HuH-7.5 (cell line): ENCODE data around the gene TLE6.
"Not testable (repeated sequence)": the region's sequence is repeated elsewhere in the genome, so short reads cannot be mapped to it uniquely, and the experiment has no call there.

Experiments used
- DNase-seq: peaks from one replicate; pipeline ENCODE4 v3.0.0; 2011; ENCODE audit warnings: low spot score

The TLE6 gene

DNA sequence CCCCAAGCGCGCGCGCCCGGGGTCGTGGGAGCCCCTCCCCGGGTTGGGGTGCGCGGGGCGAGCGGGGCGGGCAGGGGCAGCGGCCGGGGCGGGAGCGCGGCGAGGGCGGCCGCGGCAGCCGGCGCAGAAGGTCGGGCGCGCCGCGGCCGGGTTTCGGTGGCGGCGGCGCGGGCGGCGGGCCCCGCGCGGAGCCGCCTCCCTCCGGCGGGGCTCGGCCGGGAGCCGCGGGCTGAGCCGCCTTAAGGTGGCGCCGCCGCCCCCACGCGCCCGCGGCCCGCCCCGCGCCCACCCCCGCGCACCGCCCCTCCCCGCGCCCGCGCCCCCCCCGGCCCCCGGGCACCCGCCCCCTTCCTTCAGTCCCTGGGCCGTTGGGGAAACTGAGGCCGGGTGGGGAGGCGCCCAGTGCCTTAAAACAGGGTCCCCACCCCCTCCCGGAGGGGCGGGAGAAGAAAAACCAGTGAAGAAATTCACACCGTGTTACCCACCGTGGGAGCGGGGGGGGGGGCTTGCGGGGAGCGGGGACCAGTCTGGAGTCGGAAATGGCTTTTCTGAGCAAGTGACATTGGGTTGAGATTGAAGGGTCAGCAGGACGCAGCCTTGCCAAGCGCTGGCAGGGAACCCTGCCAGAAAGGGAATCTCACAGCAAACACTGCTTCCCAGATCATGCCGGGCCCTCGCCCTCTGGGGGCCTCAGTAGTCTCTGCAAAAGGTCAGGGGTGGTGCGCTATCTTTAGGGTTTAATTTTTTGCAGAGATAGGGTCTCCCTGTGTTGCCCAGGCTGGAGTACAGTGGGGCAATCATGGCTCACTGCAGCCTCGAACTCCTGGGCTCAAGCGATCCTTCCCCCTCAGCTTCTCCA lies 51.9 kb downstream of the TLE6 start, which contains the start of gene TLE2:
Gene TLE2 (minus strand): TSS at position 216 of the 859 bp plus-strand sequence. CDS start 376 bp downstream, outside the sequence.
- peak; percentile 64 for DNase-seq

DNA sequence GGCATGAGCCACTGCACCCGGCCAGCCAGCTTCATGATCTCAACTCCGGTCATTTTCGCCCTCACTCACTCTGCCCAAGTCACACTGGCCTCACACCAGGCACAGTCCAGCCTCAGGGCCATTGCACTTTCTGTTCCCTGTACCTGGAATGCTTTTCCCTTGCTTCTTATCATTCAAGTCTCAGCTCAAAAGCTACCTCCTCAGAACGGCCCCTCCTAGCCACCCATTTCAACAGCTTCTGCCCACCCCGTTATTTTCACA lies 54.2 kb downstream of the TLE6 start:
- no peak for DNase-seq

DNA sequence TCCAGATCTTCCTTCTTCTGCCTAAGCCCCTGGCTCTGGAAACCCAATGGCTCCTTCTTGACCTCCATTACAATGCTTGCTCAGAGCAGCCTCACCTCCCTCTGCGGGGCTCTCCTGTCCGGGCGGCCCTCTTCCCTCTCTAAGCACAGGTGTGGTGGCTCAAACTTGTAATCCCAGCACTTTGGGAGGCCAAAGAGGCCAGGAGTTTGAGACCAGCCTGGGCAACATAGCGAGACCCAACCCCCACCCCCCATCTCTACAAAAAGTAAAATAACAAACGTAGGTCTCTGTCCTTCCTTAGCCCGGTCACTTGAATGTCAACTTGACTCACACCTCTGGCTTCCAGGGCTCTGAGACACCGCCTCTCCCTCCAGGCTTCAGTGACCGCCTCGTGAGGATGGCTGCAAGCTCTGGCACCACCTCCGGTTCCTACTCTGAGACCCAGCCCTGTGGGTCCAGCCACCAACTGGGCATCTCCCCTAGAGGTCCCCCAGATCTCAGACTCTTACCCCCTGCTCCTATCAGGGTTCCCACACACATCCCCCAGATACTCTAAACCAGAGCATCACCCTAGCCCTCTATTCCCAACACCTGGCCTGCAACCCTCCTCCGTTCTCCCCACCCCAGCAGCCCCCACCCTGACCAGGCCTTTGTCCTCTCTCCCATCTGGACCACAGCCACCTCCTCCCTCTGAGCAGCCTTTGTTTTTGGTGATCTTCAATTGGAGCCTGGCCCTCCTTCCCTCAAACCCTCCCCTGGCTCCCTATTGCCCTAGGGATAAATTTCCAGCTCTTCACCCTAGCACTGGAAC lies 56.4 kb downstream of the TLE6 start:
- no peak for DNase-seq

DNA sequence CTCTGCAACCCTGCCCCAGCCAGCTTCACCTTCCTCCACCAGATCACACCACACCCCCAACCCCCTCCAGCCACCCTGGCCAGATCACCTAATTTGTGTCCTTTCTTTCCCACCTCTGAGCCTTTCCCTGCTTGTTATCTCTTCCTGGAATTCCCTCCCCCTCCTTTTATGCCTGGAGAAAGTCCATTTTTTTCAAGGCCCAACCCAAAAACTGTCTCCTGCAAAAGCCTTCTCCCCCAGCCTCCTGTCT lies 57.0 kb downstream of the TLE6 start:
- DNase-seq, result no peak

DNA sequence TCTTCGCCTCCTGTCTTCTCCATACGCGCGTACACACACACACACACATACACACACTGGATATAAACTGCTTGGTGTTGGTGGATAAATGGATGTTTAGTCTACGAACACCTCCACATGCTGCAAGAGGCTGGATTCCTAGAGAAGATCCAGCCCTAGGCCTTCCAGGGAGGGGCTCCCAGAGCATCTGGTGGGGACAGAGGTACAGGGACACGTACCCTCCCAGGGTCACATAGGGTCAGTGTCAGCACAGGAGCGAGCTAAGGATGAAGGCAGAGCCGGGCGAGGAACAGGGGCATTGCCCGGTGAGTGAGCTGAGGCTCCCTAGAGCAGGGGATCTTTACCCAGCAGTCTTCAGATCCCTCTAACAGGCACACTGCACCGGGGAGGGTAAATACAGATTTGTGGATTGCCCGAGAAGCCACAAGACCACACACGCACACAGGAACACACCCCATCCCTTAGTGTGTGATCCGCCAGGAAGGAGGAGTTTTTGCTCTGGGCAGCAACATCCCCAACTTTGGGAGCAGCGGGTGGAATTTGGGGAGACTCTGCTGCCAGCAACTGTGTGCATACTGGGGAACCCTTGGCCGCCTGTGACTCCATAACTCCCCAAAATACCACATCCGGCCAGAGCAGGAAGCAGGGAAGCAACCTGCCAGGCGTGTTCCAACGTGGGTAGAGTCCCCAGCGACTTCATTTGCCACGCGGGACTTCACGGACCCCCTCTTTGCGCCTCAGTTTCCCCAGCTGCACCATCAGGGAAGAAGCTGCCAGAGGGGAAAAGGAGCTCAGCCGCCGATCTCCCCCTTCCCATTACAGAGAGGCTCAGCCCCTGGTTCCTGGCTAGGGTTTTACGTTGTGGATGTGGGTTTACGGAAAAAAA lies 57.5 kb downstream of the TLE6 start:
- no peak for DNase-seq

DNA sequence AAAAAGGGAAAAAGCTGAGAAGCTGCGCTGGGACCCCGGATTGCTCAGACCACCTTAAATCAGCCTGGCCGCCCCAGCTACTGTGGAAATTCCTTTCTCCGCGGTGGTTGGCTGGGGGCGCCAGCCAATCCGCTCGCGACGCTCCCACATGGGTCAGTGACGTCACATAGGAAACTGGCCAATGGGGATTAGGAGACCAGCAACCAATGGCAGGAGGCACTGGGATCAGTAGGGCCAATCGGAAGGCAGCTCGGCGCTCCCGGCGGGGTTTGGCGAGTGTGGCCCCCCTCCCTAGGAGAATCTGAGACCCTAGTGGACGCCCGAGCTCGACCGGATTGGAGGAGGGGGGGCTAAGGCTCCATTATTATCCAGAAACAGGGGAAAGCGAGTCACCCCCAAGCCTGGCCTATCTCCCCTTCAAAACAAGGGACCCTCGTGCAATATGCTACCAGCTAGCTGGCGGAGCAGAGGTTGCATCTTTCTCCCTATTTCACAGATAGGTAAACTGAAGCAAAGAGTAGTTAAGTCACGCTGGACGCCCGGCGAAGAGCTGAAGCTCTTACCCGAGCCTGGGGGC lies 58.3 kb downstream of the TLE6 start:
- DNase-seq, result peak; percentile 100

DNA sequence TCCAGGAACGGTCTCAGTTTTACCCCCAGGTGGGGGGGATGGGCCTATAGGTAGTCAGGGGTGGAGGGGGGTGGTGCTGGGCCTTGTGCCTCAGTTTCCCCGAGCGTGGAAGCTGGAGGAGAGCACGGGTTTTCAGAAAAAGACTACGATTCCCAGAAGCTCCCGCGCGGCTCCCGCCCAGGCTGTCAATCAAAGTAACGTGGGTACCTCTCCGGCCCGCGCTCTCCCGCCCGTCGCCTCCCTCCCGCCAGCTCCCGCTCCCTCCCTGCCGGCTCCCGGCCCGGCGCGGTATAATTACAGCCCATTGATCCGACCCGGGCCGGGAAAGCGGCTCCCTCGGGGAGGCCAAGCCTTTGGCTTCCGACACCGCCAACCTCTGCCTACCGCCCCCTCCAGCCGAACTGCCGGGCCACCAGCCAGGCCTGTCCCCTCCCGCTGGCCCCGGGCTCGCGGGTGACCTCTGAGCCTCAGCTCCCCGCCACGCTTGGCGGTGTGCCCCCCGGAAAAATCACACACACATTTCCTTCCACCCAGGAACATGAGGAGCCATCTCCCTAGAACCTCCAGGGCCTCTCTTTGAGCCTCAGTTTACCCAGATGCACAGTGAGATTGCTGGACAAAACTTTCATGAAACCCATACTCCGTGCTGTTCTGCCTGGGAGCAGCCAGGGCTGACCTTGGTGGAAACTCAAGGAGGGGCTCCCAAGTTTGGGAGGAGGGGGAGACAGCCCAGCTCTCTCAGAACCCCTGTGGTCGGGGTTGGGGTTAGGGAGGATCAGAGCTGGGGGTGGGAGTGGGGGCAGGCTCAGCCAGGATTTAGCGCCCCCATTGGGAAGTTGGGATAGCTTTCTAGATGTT lies 59.0 kb downstream of the TLE6 start:
- DNase-seq, result peak; percentile 85

DNA sequence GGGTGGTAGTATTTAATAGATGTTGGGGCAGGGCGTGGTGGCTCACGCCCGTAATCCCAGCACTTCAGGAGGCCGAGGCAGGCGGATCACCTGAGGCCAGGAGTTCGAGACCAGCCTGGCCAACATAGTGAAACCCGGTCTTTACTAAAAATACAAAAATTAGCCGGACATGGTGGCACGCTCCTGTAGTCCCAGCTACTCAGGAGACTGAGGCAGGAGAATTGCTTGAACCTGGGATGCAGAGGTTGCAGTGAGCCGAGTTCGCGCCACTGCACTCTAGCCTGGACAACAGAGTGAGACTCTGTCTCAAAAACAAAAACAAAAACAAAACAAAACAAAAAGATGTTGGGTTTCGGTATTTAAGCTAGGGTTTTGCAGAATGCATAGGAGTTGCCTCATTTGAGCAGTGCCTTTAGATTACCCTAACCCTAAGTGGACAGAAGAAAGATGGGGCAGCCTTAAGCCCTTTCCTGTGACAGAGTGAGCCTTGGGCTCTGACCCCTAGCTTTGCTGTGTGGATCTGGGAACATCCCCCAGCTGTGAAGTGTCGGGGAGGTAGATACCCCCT lies 59.7 kb downstream of the TLE6 start:
- DNase-seq, result not testable (repeated sequence)

DNA sequence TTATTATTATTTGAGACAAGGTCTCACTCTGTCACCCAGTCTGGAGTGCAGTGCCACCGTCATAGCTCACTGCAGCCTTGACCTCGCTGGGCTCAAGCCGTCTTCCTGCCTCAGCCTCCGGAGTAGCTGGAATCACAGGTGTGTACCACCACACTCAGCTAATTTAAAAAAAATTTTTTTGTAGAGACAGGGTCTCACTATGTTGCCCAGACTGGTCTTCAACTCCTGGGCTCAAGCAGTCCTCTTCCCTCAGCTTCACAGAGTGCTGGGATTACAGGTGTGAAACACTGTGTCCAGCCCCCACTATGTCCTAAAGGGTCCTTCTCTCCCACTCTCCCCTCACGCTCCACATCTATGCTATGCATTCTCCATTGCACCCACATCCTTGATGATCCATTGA lies 60.9 kb downstream of the TLE6 start:
- no peak for DNase-seq

DNA sequence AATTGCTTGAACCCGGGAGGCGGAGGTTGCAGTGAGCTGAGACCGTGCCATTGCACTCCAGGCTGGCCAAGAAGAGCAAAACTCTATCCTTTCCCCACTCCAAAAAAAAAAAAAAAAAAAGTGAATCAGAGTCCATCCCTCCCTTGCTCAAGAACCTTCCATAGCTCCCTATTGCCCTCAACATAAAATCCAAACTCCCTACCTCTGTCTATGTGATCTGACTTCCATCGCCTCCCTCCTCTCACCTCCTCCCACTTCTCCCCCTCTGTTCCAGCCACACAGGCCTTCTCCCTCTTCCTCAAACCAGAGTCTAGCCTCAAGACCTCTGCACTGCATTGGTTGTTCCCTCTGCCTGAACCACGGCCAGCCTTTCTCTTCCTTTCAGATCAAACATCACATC lies 61.8 kb downstream of the TLE6 start:
- DNase-seq, result no peak

DNA sequence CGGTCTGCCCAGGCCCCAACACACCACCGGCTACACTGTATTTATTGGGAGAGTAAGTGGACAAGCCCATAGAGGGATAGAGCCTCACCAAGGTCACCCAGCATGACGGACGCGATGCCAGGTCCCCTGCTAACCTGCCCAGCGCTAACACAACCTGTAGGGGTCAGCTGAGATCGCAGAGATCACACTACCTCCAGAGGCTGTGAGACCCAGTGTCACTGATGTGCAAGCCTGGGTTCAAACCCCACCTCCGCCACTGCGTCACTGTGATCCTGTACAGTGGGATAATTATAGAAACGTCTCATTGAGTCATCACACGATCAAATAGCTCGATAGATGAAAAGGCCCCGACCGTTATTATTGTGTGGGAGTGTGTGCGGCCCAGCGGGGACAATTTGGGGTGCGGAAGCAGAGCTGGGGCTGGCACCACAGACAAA lies 62.3 kb downstream of the TLE6 start:
- no peak for DNase-seq

DNA sequence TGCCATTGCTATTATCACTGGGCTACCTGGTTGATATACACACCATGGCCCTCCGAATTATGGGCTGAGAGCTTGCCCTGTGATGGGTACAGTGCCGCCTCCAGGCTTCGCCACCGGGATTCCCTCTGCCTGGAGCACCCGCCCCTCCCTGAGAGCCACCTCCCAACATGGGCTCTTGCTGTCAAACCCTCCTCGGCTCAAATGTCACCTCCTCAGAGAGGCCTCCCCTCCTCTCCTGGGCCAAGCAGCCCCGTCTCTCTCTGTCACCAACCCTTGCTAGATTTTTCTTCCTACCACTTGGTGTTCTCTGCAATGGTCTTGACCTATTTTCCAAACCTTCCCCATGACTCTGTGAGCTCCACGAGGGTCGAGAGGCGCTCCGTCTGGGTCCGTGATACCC lies 64.0 kb downstream of the TLE6 start:
- DNase-seq, result no peak

DNA sequence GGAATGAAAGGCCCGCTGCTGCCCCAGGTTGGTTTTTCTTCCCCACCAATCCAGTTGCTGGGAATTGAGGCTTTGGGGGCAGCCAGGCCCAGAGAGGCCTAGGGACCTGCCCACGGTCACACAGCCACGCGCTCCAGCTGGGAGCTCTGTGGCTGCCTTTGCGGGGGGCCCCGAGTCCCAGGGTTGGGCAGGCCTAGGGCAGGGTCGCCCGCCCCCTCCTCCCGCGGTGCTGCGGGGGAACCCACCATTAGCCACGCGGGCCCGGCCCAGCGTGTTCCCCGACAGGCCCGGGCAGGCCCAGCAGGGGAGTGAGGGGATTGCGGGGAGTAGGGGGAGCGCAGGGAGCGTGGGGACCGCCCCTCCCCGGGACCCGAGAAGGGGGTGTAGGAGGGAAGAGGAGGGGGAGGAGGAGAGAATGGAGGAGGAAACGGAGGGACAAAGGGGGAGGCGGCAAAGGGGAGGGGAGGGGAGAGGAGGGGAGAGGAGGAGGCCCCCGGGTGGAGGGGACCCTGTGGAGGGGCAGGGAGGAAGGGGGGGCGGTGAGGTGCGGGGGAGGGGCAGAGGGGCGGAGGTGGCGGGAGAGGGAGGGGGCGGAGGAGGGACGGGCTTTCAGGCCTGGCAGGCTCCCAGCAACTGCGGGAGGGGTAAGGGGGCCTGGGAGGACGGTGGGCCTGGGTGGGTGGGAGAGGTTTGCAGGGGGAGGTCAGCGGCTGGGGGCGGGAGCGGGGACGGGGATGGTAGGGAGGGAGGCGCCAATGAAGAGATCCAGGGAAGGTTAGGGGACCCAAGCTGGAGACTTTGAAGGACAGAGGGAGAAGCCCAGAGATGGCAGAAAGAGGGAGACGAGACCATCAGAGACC lies 64.6 kb downstream of the TLE6 start:
- DNase-seq, result no peak

DNA sequence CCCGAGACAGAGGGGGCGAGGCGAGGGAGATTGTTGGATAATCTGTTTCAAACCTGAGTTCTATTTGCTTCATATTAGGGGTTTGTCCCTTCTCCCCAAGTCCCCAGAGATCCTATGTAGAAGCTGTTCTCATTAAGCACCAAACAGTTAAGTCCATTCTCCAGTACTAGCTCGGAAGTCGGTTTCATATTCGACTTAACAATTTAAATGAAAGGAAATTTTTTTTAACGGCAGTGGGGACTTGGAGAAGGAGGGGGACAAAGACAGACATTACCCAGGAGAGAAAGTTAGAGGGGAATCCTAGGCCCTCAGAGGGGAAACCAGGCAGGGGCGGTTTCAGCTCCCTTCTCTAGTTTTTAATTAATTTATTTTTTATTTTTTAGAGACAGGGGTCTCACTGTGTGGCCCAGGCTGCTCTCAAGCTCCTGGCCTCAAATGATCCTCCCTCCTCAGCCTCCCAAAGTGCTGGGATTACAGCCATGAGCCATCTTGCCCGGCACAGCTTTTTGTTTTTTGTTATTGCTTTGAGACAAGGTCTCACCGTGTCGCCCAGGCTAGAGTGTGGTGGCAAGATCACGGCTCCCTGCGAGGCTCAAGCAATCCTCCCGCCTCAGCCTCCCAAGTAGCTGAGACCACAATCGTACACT lies 65.4 kb downstream of the TLE6 start:
- DNase-seq, result no peak
